Endothelial cell of umbilical vein (primary cell): Measurements from ENCODE around the gene ATF6B.
"Not testable (repeated sequence)": the region's sequence is repeated elsewhere in the genome, so short reads cannot be mapped to it uniquely, and the experiment has no call there.

Experiments
- CTCF ChIP-seq, 2 donors: IDR thresholded peaks; 1 replicate in 1 of 2; 2 replicates in 1 of 2; pipeline ENCODE4 v1.5.1; 2011; ENCODE audit warnings: low read length in 2 of 2, mild to moderate bottlenecking in 2 of 2, moderate library complexity in 2 of 2, control low read depth in 1 of 2, inconsistent platforms in 1 of 2, low read depth in 1 of 2; ENCODE audit not compliant: insufficient read depth in 1 of 2; ENCODE audit errors: extremely low read depth in 1 of 2
- EZH2 ChIP-seq: IDR thresholded peaks from 2 replicates; pipeline ENCODE4 v1.6.1; 2012; ENCODE audit warnings: borderline replicate concordance, low read depth, mild to moderate bottlenecking, moderate library complexity, low read length, inconsistent platforms; ENCODE audit not compliant: severe bottlenecking
- JUN ChIP-seq: IDR thresholded peaks from 2 replicates; pipeline ENCODE4 v1.6.1; 2011; ENCODE audit warnings: borderline replicate concordance, low read depth; ENCODE audit not compliant: insufficient read length, insufficient read depth
- POLR2A ChIP-seq: IDR thresholded peaks from 2 replicates; pipeline ENCODE4 v1.6.1; 2012; ENCODE audit warnings: low read depth, mild to moderate bottlenecking, control low read depth, low read length
- POLR2AphosphoS5 ChIP-seq: IDR thresholded peaks from 2 replicates; pipeline ENCODE4 v1.6.1; 2012; ENCODE audit warnings: low read depth, mild to moderate bottlenecking, control low read depth, low read length, moderate library complexity; ENCODE audit not compliant: insufficient read depth

- not testable (repeated sequence) for TF ChIP-seq CTCF (IDR thresholded peaks at IDR 0.05; ENCODE audit: extremely low read depth in 1 of 2, insufficient read depth in 1 of 2, low read depth in 1 of 2, low read length in 2 of 2); EZH2; JUN; POLR2A; POLR2AphosphoS5
Measured at GRCh38 chr6:32100251-32100650, 27.8 kb downstream of the ATF6B start.
